Purkinje cell (primary cell): Measurements from ENCODE around the gene GID8. TPM values are rescaled to one million over a fixed set of nuclear protein-coding genes. Genes with fewer than 3 reads are reported as not detected.

ENCODE experiments used
- polyA plus RNA-seq: library from polyadenylated mRNA; unstranded; fragments of >200 nt; fragmentation: Nextera tagmentation; gene quantifications from 2 replicates; pipeline ENCODE4 v1.2.1, GENCODE V29; 2014

GID8 gene
- 6.3 and 9.5 TPM in 2 replicates for polyA plus RNA-seq

DNA sequence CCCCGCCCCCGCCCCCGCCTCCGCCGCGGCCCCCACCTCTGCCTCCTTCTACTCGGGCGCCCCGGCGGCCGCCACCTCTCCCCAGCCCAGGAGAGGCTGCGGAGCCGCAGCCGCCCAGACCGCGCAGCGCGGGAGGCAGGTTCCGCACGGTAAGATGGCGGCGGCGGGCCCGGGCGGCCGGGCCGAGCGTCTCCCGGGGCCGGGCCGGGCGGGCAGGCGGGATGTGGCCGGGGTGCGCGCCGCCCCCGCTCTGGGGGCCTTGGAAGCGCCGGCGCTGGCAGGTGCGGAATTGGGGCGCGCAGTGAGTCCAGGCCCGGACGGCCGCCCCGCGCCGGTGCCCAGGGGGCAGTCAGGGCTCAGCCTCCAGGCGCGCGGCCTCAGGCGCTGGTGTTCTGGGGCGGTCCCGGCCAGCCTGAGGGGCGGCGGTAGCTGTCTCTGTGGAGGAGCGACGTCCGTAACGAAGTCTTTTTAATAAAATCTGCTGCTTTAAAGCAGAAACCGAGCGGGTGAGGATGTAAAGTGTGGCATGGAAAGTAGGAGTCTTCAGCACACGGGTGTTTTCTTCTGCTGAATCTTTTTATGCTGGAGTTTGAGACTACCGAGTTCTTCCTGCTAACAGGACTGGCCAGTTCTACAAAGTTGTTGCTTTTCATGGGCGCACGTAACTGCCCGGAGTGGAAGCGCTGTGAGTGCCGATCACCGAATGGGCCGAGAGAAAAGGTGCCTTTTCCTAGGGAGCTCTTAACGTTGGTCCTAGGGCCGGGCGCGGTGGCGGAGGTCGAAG is at the start of gene GID8:
TSS of gene GID8 (plus strand) at position 43 of the 784 bp plus-strand sequence. CDS start 3,356 bp downstream, outside the sequence.

DNA sequence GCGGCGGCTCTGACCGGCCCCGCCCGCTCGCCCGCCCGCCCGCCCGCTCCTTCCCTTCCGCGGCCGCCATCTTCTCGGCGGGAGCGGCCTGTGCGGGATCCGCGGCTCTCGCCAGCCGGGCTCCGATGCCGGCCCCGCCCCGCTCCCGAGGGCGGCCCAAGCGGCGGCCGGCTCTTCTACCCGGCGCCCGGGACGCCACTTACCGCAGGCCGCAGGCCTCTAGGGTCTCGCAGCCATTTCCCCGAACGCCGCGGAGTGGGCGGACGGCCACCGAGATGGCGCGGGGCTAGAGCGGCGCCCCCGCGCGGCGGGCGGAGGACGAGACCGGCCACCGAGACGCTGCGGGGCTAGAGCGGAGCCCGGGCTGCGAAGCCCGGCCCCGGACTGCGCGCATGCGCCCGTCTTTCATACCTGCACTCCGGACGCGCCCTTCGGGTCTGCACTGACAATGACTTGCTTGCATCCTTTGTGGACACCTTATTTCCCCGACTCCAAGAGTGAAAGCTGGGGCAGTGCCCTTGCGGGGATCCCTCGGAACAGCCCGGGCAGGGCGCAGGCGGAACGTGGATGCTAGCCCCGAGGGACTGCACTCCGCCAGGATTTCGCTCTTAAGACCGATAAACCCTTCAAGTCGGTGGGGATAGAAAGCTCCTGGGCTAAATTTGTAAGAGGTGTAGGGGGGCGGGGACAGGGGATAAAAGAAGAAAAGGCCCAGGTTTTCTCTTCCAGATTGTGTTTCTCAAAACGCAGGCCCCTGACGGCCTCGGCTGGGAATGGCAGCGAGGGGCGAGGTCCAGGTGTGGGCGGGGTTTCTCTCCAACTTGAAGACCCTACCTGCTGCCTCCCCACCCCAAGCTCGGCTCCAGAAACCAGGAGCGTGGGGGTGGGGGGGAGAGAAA is 11.5 kb upstream of the GID8 start, which contains the start of gene DIDO1:
TSS of gene DIDO1 (minus strand) at position 277 of the 899 bp plus-strand sequence.

GRCh38 chr20:62952373-62952967 is 14.5 kb downstream of the GID8 start, which contains the start of gene SLC17A9:
TSS of gene SLC17A9 (plus strand) at chr20:62952709. CDS start at chr20:62952831, 122 bp downstream.

Other genes starting within 250 kb of the GID8 start
- not detected in 2 replicates for gene NTSR1, start 229.3 kb upstream of the GID8 start, polyA plus RNA-seq
- gene MRGBP, start 141.7 kb upstream of the GID8 start, polyA plus RNA-seq = 1.2 and 1.8 TPM in 2 replicates
- gene OGFR, start 133.3 kb upstream of the GID8 start, polyA plus RNA-seq = 0.35 and 1.4 TPM in 2 replicates
- gene COL9A3, start 121.1 kb upstream of the GID8 start, polyA plus RNA-seq = 1.3 and 1.8 TPM in 2 replicates
- 1.4 and 3.9 TPM in 2 replicates for gene TCFL5, start 76.3 kb upstream of the GID8 start, polyA plus RNA-seq
- 5.7 TPM in 2 replicates for gene DIDO1, start 11.6 kb upstream of the GID8 start, polyA plus RNA-seq
- gene SLC17A9, start 14.6 kb downstream of the GID8 start, polyA plus RNA-seq = not detected in 2 replicates
- not detected in 2 replicates for gene BHLHE23, start 68.8 kb downstream of the GID8 start, polyA plus RNA-seq